ENCODE data around the gene EHMT2.
A peak's percentile ranks its signal among the peaks of the same experiment; 100 is the strongest.
"Not testable (repeated sequence)": the region's sequence is repeated elsewhere in the genome, so short reads cannot be mapped to it uniquely, and the experiment has no call there.

The EHMT2 gene

GRCh38 chr6:31869343-31869742 is 28.2 kb downstream of the EHMT2 start:
- DNase-seq = no peak

DNA sequence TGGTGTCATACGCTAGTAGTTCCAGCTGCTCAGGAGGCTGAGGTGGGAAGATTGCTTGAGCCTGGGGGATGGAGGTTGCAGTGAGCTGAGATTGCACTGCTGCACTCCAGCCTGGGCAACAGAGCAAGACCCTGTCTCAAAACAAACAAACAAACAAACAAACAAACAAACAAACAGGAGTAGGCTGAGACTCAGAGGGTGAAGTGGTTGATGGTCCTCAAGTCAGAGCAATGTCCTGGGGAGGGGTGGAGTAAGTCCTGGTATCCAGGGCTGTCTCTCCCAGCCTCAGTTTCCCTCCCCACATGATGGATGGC is 28.9 kb downstream of the EHMT2 start:
- DNase-seq = not testable (repeated sequence)

DNA sequence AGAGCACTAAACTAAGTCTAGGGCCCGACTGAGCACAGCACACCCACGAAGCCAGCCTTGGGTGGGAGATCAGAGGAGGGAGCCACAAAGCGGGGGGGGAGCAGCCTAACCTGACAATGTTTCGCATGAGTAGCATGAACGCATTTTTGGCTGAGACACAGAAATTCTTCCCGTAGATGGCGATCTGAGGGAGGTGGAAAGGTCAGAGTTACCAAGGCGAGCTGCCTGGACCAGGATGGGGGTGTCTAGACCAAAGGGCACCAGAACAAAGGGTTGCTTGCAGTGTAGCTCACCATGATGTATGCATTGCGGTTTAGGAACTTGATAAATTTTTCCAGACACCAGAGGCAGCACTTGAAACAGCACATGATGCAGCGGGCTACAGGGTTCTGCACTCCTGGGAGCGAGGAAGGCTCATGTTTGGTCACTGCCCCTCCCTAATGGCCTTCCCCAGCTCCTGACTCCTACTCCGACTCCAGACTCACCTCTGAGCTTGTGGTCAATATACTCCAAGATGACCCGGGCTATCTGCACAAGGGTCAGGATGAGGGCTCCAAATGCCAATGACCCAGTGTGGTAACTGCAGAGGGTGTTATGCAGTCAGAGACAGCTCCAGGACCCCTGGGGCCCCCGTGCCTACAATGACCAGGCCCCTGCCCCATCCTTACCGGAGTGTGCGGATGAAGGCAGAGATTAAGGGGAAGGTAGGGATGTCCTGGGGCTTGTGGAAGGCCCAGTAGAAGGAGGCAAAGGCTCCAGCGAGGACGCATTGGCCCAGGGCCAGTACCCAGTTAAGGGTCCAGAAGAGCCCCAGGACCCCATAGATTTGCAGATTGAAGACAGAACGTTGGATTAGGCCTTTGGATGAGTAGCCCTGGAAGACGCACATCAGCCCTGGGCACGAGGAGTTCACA is 32.0 kb downstream of the EHMT2 start:
- no peak for DNase-seq

GRCh38 chr6:31864818-31865204 is 32.7 kb downstream of the EHMT2 start:
- no peak for DNase-seq

- DNase-seq = not testable (repeated sequence)
Measured at GRCh38 chr6:31864123-31864562, 33.4 kb downstream of the EHMT2 start.

- peak; percentile 98 for DNase-seq
Measured at GRCh38 chr6:31862344-31863235, 34.9 kb downstream of the EHMT2 start, which contains the start of gene NEU1. NEU1 (minus strand) TSS chr6:31862821; CDS start chr6:31862776, 45 bp downstream.

GRCh38 chr6:31861919-31862343 is 35.6 kb downstream of the EHMT2 start:
- DNase-seq = no peak

DNA sequence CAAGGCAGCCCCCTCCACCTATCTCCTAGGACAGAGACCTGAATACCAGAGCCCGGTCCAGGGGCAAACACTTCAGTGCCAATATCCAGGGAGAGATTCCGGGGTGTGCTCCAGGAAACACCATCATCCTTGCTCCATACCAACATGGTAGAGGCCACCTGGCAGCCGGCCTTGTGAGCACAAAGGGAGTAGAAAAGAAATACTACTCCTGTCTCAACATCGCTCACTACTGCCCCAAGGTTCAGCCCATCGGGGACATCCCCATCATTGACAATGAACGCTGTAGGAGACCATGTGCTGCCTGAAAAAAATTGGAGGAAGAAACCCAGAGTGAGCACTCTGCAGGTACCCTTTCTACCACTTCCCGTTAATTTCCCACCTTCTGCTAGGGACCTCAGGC is 36.3 kb downstream of the EHMT2 start:
- DNase-seq = no peak

DNA sequence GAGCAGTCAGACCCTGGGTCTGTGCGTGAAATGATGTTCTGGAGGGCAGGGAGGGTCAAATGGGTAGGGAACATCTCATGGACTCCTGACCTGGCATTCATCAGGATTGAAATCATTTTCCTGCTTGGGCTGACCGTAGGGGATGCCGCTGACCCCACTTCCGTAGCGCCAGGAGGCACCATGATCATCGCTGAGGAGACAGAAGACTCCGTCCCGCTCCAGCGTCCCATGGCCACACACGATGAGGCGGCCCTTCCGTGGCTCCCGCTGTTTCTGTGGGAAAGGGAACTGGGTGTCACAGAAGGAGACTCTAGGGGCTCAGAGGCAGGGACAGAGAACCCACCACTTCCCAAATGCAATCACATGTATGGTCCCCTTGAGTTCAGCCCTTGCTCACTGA is 37.1 kb downstream of the EHMT2 start:
- DNase-seq = no peak

DNA sequence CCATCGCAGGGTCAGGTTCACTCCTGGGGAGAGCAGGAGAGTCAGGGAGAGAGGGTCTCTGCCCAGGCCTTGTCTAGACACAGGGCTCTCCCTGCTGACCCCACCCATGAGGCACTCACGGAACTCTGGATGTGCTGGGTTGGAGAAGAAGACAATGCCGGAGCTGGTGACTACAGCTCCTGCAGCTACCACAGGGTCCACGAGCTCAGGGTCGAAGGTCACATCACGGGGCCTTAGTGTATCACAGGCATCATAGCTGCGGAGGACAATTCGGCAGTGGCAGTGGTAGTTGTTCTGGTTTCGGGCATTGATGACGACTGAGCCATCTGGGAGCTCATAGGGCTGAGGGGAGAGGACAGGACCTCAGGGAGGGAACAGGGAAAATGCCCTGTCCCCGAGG is 37.6 kb downstream of the EHMT2 start:
- DNase-seq = no peak

- no peak for DNase-seq
Measured at GRCh38 chr6:31858707-31859106, 38.8 kb downstream of the EHMT2 start.

GRCh38 chr6:31857774-31858173 is 39.7 kb downstream of the EHMT2 start:
- not testable (repeated sequence) for DNase-seq

- DNase-seq = not testable (repeated sequence)
Measured at GRCh38 chr6:31851980-31852718, 45.3 kb downstream of the EHMT2 start.

DNA sequence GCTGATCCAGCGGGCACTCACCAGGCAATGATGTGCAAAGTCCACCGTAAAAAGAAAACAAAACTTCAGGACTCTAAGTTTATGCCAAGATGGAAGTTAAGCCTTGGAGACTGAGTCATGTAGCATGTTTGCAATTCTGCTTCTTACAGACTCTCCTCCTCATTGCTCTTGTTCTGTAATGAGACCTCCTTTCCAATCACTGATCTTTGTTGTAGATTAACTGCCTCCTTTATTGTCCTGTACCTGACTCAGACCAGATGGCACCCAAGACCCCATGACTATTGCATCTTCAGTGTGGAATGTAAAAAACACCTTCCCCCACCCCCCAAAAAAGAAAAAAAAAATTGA is 46.0 kb downstream of the EHMT2 start:
- no peak for DNase-seq

GRCh38 chr6:31850765-31851484 is 46.6 kb downstream of the EHMT2 start:
- no peak for DNase-seq

DNA sequence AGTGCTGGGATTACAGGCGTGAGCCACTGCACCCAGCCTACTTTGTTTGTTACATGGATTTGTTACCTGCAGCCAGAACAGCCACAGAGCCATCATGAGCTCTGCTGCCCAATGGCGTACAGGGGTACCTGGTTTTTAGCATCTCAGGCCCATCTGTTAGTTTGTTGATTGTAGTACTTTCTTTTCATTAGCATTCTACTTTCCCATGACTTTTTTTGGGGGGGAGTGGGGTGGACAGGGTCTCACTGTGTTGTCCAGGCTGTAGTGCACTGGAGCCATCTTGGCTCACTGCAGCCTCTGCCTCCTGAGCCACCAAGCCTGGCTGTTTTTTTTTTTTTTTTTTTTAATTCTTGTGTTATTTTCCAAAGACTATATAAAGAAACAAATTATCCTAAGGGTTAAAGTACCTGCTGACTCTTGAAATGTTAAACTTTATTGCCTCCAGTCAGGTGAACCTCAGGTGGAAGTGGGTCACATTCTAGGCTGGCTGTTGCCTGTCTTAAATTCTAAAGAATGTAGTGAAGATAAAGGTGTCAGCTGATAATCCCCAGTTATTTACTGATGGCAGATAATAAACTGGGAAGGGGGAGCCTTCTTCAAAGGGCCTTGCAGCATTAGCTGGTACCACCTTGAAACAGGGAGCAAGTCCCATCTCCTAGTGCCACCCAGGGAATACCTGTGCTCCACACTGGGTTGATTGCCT is 50.1 kb downstream of the EHMT2 start:
- no peak for DNase-seq

GRCh38 chr6:31844507-31844906 is 53.0 kb downstream of the EHMT2 start:
- no peak for DNase-seq

DNA sequence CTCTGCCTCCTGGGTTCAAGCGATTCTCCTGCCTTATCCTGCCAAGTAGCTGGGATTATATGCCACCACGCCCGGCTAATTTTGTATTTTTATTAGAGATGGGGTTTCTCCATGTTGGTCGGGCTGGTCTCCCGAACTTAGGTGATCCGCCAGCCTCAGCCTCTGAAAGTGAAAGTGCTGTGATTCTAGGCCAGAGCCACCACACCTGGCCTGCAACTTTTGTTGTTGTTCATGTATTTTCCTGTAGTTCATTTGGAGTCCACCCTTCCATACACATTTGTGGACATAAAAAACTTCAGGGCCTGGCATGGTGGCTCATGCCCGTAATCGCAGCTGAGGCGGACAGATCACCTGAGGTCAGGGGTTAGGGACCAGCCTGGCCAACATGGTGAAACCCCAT is 55.4 kb downstream of the EHMT2 start:
- no peak for DNase-seq

DNA sequence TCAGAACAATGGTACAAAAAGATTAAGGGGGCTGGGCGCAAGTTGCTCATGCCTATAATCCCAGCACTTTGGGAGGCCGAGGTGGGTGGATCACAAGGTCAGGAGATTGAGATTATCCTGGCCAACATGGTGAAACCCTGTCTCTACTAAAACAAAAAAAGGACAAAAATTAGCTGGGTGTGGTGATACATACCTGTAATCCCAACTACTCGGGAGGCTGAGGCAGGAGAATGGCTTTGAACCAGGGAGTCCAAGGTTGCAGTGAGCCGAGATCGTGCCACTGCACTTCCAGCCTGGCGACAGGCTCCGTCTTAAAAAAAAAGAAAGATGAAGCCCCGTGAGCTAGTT is 57.7 kb downstream of the EHMT2 start:
- DNase-seq = not testable (repeated sequence)

GRCh38 chr6:31838968-31839367 is 58.5 kb downstream of the EHMT2 start:
- no peak for DNase-seq

- DNase-seq = not testable (repeated sequence)
Measured at GRCh38 chr6:31838114-31838553, 59.4 kb downstream of the EHMT2 start.
